GM19372 (cell line): ENCODE measurements around the gene ANAPC2.

ENCODE experiments used
- ATAC-seq: cut with Tn5 transposase; IDR thresholded peaks from one replicate; pipeline ENCODE4 v1.9.1; 2021; ENCODE audit warnings: mild to moderate bottlenecking, low read depth, moderate library complexity; ENCODE audit not compliant: unreplicated experiment

Gene ANAPC2

DNA sequence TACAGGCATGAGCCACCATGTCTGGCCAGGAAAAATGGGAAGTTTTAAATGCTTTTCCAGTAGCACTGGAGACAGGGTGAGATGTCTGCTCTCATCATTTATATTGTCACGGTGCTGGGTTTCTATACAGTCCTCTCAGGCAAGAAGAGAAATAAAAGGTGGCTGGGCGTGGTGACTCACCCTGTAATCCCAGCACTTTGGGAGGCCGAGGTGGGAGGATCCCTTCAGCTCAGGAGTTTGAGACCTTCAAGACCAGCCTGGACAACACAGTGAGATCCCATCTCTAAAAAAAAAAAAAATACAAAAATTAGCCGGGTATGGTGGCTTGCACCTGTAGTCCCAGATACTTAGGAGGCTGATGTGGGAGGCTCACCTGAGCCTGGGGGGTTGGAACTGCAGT, 54.2 kb downstream of the ANAPC2 start:
- no peak for ATAC-seq

- peak; percentile 17 for ATAC-seq
Observed at GRCh38 chr9:137130176-137130755, 58.1 kb downstream of the ANAPC2 start.

DNA sequence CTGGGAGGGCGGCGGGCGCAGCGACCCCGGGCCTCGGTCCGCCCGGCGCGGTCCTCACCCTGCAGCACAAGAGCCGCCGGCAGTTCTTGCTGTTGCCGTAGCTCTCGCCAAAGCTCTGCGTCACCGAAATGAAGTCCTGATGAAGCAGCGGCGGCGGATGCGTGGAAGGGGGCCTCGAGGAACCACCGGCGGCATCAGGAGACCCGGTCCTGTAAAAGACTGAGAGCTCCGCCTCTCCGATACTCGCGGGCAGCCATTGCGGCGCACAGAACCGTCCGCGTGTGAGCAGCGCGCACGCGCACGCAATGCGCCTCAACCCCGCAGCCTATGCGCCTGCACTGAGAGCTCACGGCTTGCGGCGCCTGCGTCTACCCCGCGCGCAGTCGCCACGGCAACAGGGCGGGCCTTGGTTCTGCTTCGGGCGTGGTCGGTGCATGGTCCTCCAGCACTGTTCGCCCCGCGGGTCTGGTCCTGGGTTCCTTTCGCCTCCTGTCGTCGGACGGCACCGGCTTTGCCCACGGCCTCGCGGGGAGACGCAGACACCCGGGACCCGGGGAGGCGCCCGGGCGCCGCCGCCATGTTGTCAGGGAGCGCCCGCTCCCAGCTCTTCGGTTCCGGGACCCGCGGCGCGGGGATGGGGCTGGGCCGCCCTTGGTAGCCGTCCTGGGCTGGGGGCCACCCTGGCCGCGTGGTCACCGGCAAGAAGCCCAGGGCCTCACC, 58.7 kb downstream of the ANAPC2 start:
- ATAC-seq = peak; percentile 73

DNA sequence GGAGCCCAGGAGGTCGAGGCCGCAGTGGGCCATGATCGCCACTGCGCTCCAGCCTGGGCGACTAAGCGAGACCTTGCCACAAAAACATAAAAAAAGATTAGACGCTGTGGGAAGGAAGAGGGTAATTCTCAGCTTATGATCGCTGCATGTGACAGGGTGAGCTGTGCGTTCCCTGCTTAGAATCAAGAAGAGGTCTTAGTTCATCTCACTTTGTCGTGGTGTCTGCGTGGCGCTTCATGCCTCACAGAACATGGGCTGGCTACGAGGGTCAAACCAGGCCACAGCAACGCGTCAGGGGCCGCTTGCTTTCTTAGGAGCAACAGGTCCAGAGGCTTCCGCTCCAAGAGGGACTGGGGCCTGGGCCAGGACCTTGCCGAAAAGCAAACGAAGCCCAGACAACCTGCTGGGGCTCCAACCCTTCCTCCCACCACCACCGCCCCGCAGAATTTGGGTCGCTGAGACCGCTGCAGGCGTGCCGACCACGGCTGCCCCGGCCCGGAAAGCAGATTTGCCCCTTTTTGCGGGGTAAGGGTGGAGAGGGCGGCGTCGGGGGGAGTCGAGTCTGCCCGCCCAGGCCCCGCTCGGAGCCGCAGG, 59.4 kb downstream of the ANAPC2 start:
- no peak for ATAC-seq

DNA sequence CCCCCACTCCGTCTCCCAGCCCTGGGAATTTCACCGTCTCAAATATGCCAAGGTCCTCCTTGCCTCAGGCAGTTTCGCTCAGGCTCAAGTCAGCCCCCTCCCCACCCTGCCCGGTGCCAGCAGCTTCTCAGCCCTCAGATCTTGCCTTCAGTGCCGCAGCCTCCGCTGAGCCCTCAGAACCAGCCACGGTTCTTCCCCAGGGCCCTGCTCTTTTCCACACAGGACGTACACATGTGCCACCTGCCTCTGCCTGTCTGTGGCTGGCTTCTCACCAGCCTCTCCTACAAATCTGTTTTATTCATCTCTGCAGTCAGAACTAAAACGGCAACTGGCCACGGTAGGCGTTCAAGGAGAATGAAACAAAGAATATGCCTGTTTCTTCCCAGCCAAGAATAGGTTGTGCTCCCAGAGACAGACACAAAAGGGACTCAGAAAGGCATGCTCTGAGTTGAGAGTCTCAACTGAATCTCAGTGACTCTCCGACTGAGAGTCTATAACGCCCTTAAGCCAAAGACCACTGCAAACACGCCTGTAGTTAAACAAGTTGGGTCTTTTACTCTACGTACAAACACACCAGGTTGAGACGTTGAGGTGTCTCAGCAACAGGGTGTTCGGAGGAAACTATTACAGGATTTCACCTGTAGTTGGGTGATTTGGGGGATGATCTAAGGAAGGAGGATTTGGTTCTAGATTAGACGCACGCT, 60.0 kb downstream of the ANAPC2 start:
- no peak for ATAC-seq

DNA sequence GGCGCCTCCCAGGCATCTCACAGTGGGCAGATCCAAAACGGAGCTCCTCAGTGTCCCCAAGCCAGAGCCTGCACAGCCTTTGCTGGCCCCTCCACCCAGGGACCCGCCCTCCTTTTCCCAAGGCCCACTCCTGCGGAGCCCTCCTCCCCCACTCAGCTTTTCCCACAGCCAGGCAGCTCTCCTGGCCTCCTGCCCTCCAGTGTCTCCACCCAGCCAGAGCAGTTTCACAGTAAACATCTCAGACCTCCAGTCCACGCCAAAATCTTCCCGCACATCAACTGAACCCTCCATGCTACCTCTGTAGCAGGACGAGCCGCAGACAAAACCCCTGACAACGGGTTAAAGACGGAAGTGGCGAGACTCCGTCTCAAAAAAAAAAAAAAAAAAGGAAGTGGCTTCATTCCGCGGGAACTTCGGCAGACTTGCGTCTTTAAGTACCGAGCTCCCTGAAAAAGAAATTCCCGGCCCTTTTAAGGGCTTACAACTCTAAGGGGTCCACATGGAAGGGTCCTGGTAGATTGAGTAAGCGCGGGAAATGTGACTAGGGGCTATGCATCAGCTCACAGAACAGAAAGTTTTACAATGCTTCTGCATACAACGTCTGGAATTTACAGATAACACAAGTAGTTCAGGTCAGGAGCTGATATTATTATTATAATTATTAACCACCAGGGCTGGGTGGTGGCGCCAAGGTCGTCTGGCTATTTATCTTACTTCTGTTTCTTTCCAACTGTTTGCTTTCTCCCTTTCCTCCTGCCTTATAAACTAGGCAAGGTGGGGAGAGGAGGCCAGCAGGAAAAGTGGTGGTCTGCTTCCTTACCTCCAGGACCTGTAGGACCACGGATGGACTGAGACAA, 60.8 kb downstream of the ANAPC2 start:
- ATAC-seq = no peak

DNA sequence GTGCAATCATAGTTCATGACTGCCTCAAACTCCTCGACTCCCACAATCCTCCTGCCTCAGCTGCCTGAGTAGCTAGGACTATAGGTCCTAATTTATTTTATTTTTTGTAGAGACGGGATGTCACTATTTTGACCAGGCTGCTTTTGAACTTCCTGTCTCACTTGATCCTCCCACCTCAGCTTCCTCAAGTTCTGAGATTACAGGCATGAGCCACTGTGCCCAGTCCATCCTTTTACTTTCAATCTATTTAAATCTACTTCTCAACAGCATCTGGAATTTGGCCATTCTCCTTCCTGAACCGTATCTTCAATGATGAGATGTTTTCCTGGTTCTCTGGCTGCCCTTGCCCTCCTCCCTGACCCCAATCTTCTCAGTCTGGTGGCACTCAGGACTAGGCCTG, 61.6 kb downstream of the ANAPC2 start:
- no peak for ATAC-seq
